ENCODE results near the gene TRERF1.

The TRERF1 gene

GRCh38 chr6:42460883-42461282 lies 9.2 kb upstream of the TRERF1 start (continued):
- TF ChIP-seq ELK4 (IDR thresholded peaks at IDR 0.05; ENCODE audit: borderline replicate concordance, low read depth, low read length) (no peak), HOXA7 (CRISPR knock-in tag; IDR thresholded peaks at IDR 0.05; ENCODE audit: borderline replicate concordance) (no peak), ZNF311 (tag by site-specific recombination; IDR thresholded peaks at IDR 0.05; ENCODE audit: borderline replicate concordance) (no peak)

- Histone ChIP-seq H3K36me3 (ENCODE audit: control insufficient read depth in 2 of 2, insufficient read depth in 1 of 2, low read length in 2 of 2) (no peaks in the 10 kb centered on the region), H3K27ac (ENCODE audit: extremely low read depth, low read depth, low read length) (no peak overlapping the region), H3K4me3 (ENCODE audit: low read depth, low read length) (no peak overlapping the region), H3K4me1 (ENCODE audit: control insufficient read depth, insufficient read depth, low read length) (no peaks in the 10 kb centered on the region), H3K9me3 (ENCODE audit: control insufficient read depth, insufficient read depth, low read depth, low read length) (no peaks in the 10 kb centered on the region)
- ChIA-PET CTCF (interaction anchor here (1.8 to 4.3 kb wide), 2 partner anchors 72 to 88 kb away, joined by 4 to 23 read pairs; no protein-coding TSS in a partner anchor), POLR2A (no interaction called here)
- TF ChIP-seq ZNF350 (tag by site-specific recombination; IDR thresholded peaks at IDR 0.05) (no peak), PRDM10 (tag by site-specific recombination; IDR thresholded peaks at IDR 0.05) (no peak), ZNF585B (tag by site-specific recombination; IDR thresholded peaks at IDR 0.05) (no peak), ZNF501 (tag by site-specific recombination; IDR thresholded peaks at IDR 0.05) (no peak), ZNF114 (tag by site-specific recombination; IDR thresholded peaks at IDR 0.05) (no peak), SCRT2 (tag by site-specific recombination; IDR thresholded peaks at IDR 0.05) (no peak), ZNF521 (tag by site-specific recombination; IDR thresholded peaks at IDR 0.05) (no peak), ZBTB1 (tag by site-specific recombination; IDR thresholded peaks at IDR 0.05) (no peak), ZNF777 (tag by site-specific recombination; IDR thresholded peaks at IDR 0.05; ENCODE audit: borderline replicate concordance) (no peak), ZNF175 (tag by site-specific recombination; IDR thresholded peaks at IDR 0.05) (no peak), SETDB1 (IDR thresholded peaks at IDR 0.05; ENCODE audit: insufficient read length, low read length) (no peak), ZNF404 (tag by site-specific recombination; IDR thresholded peaks at IDR 0.05) (no peak), ZNF473 (tag by site-specific recombination; IDR thresholded peaks at IDR 0.05) (no peak), SP3 (tag by site-specific recombination; IDR thresholded peaks at IDR 0.05) (no peak), KLF9 (tag by site-specific recombination; IDR thresholded peaks at IDR 0.05; ENCODE audit: low read depth) (no peak)
Observed at GRCh38 chr6:42459888-42460287, 8.2 kb upstream of the TRERF1 start.

- Histone ChIP-seq H3K9me3 (ENCODE audit: control insufficient read depth, insufficient read depth, low read depth, low read length) (no peaks in the 10 kb centered on the region), H3K4me1 (ENCODE audit: control insufficient read depth, insufficient read depth, low read length) (peaks cover 26% of the 10 kb centered on the region), H3K27ac (ENCODE audit: extremely low read depth, low read depth, low read length) (peak overlapping the region; percentile 99; the same call in 1 of the 2 replicates), H3K36me3 (ENCODE audit: control insufficient read depth in 2 of 2, insufficient read depth in 1 of 2, low read length in 2 of 2) (no peaks in the 10 kb centered on the region), H3K4me3 (ENCODE audit: low read depth, low read length) (no peak overlapping the region)
- POLR2A ChIA-PET = interaction anchor here (0.6 to 3.0 kb wide), 5 partner anchors 52 to 425 kb away, joined by 3 to 16 read pairs (median 3); partner anchors contain the start of genes RPL7L1 and UBR2
- CTCF ChIA-PET = interaction anchor here (0.6 to 3.6 kb wide), 7 partner anchors 18 to 228 kb away, joined by 3 to 16 read pairs (median 3); partner anchors contain the start of gene UBR2
- TF ChIP-seq ZNF600 (tag by site-specific recombination; IDR thresholded peaks at IDR 0.05) = peak; percentile 31; the same call in 1 of the 2 replicates
- TF ChIP-seq SP2 (tag by site-specific recombination; IDR thresholded peaks at IDR 0.05) = peak; percentile 33
- TF ChIP-seq PRDM6 (tag by site-specific recombination; IDR thresholded peaks at IDR 0.05) = peak; percentile 29; the same call in 1 of the 2 replicates
- no peak for TF ChIP-seq HOXD13 (CRISPR knock-in tag; IDR thresholded peaks at IDR 0.05; ENCODE audit: borderline replicate concordance)
- peak; percentile 19; the same call in 1 of the 2 replicates for TF ChIP-seq EGR2 (tag by site-specific recombination; IDR thresholded peaks at IDR 0.05; ENCODE audit: low read depth)
- 0 out of 2 replicates have a peak, but pooled peaks have one; percentile 35 for TF ChIP-seq OSR2 (tag by site-specific recombination; IDR thresholded peaks at IDR 0.05)
- TF ChIP-seq ZNF341 (tag by site-specific recombination; IDR thresholded peaks at IDR 0.05; ENCODE audit: low read depth) = peak; percentile 16; the same call in 1 of the 2 replicates
- peak; percentile 48 for TF ChIP-seq SP3 (tag by site-specific recombination; IDR thresholded peaks at IDR 0.05)
- peak; percentile 26; the same call in 1 of the 2 replicates for TF ChIP-seq ZXDB (tag by site-specific recombination; IDR thresholded peaks at IDR 0.05)
- peak; percentile 33; the same call in 1 of the 2 replicates for TF ChIP-seq SP7 (tag by site-specific recombination; IDR thresholded peaks at IDR 0.05)
- TF ChIP-seq ZNF10 (tag by site-specific recombination; IDR thresholded peaks at IDR 0.05) = no peak
Observed at GRCh38 chr6:42454428-42454791, 2.7 kb upstream of the TRERF1 start.
